ENCODE measurements around the gene CHST15. TPM values are rescaled to one million over a fixed set of nuclear protein-coding genes. Genes with fewer than 3 reads are reported as not detected.

The CHST15 gene
- total RNA-seq, 1 donor from 2014 or later, result 27.0 TPM

- no peak overlapping the region for H3K4me3 ChIP-seq
- DNase-seq (ENCODE audit: extremely low spot score in 2 of 2), result no peak
- no peaks in the 10 kb centered on the region for H3K36me3 ChIP-seq
- peaks cover 12% of the 10 kb centered on the region for H3K4me1 ChIP-seq
- intact Hi-C loops (cut with DNase I), result no loop called here
- no peaks in the 10 kb centered on the region for H3K9me3 ChIP-seq
- TF ChIP-seq CTCF (IDR thresholded peaks at IDR 0.05), result no peak
- TF ChIP-seq POLR2AphosphoS5 (IDR thresholded peaks at IDR 0.05; ENCODE audit: insufficient read depth in 1 of 2, low read depth in 1 of 2), result no peak
- TF ChIP-seq POLR2A (IDR thresholded peaks at IDR 0.05), result no peak
- no peaks in the 10 kb centered on the region for H3K27me3 ChIP-seq
- no peak overlapping the region for H3K27ac ChIP-seq
Measured at GRCh38 chr10:124066781-124067714, 26.4 kb downstream of the CHST15 start.

- Histone ChIP-seq H3K36me3 (no peaks in the 10 kb centered on the region), H3K27me3 (no peaks in the 10 kb centered on the region), H3K9me3 (no peaks in the 10 kb centered on the region), H3K27ac (no peak overlapping the region), H3K4me3 (no peak overlapping the region), H3K4me1 (peaks cover 12% of the 10 kb centered on the region)
- TF ChIP-seq POLR2AphosphoS5 (IDR thresholded peaks at IDR 0.05; ENCODE audit: insufficient read depth in 1 of 2, low read depth in 1 of 2), result no peak
- TF ChIP-seq POLR2A (IDR thresholded peaks at IDR 0.05), result no peak
- no peak for TF ChIP-seq CTCF (IDR thresholded peaks at IDR 0.05)
- DNase-seq (ENCODE audit: extremely low spot score in 2 of 2), result no peak
- intact Hi-C loops (cut with DNase I), result no loop called here
Measured at GRCh38 chr10:124066126-124066700, 27.2 kb downstream of the CHST15 start.

GRCh38 chr10:124065382-124066125 is 27.8 kb downstream of the CHST15 start:
- intact Hi-C loops (cut with DNase I), result no loop called here
- Histone ChIP-seq H3K4me1 (peaks cover 12% of the 10 kb centered on the region), H3K9me3 (no peaks in the 10 kb centered on the region), H3K36me3 (no peaks in the 10 kb centered on the region), H3K4me3 (no peak overlapping the region), H3K27ac (peak overlapping the region; percentile 1), H3K27me3 (no peaks in the 10 kb centered on the region)
- TF ChIP-seq POLR2A (IDR thresholded peaks at IDR 0.05), result no peak
- DNase-seq (ENCODE audit: extremely low spot score in 2 of 2), result no peak

GRCh38 chr10:124064676-124065075 is 28.7 kb downstream of the CHST15 start:
- Histone ChIP-seq H3K36me3 (no peaks in the 10 kb centered on the region), H3K4me1 (peaks cover 12% of the 10 kb centered on the region), H3K4me3 (no peak overlapping the region), H3K9me3 (no peaks in the 10 kb centered on the region), H3K27me3 (no peaks in the 10 kb centered on the region), H3K27ac (peak overlapping the region; percentile 34)
- no peak for TF ChIP-seq POLR2AphosphoS5 (IDR thresholded peaks at IDR 0.05; ENCODE audit: insufficient read depth in 1 of 2, low read depth in 1 of 2)
- no peak for TF ChIP-seq CTCF (IDR thresholded peaks at IDR 0.05)
- TF ChIP-seq POLR2A (IDR thresholded peaks at IDR 0.05), result no peak
- intact Hi-C loops (cut with DNase I), result no loop called here
- DNase-seq (ENCODE audit: extremely low spot score in 2 of 2), result no peak

- H3K4me1 ChIP-seq, result peaks cover 10% of the 10 kb centered on the region
- no peak for DNase-seq (ENCODE audit: extremely low spot score in 2 of 2)
- TF ChIP-seq CTCF (IDR thresholded peaks at IDR 0.05), result no peak
- no peak for TF ChIP-seq POLR2AphosphoS5 (IDR thresholded peaks at IDR 0.05; ENCODE audit: insufficient read depth in 1 of 2, low read depth in 1 of 2)
- no peak for TF ChIP-seq POLR2A (IDR thresholded peaks at IDR 0.05)
- no peaks in the 10 kb centered on the region for H3K27me3 ChIP-seq
- H3K36me3 ChIP-seq, result no peaks in the 10 kb centered on the region
- no peaks in the 10 kb centered on the region for H3K9me3 ChIP-seq
- intact Hi-C loops (cut with DNase I), result no loop called here
- H3K4me3 ChIP-seq, result no peak overlapping the region
- peak overlapping the region; percentile 34 for H3K27ac ChIP-seq
Measured at GRCh38 chr10:124063750-124064603, 29.4 kb downstream of the CHST15 start.

All from vagina (tissue), 2 donors.